Skeletal muscle cell (primary cell): ENCODE results near the gene ADPGK.
"Not testable (repeated sequence)": the region's sequence is repeated elsewhere in the genome, so short reads cannot be mapped to it uniquely, and the experiment has no call there.

Experiments used
- DNase-seq: peaks from one replicate; pipeline ENCODE4 v3.0.0-alpha.2; 2010; ENCODE audit warnings: low read depth
- H3K4me3 ChIP-seq: 2 replicates; pipeline ENCODE4 v1.5.1; 2011; ENCODE audit warnings: low read depth, mild to moderate bottlenecking, control low read depth, low read length, moderate library complexity

ADPGK gene

DNA sequence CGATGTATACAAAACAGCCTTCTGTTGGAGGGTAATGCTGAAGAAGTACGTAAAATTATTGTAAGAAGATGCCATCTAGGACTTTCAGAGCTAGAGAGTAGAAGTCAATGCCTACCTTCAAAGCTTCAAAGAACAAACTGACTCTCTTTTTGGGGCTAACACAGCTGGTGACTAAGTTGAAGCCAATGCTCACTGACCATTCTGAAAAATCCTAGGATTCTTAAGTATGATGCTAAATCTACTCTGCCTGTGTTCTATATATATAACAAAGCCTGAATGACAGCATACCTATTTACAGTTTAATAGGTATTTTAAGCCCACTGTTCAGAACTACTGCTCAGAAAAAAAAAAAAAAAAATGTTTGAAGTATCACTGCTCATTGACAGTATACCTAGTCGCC lies 18.9 kb downstream of the ADPGK start:
- DNase-seq, result no peak
- no peak overlapping the region for H3K4me3 ChIP-seq

DNA sequence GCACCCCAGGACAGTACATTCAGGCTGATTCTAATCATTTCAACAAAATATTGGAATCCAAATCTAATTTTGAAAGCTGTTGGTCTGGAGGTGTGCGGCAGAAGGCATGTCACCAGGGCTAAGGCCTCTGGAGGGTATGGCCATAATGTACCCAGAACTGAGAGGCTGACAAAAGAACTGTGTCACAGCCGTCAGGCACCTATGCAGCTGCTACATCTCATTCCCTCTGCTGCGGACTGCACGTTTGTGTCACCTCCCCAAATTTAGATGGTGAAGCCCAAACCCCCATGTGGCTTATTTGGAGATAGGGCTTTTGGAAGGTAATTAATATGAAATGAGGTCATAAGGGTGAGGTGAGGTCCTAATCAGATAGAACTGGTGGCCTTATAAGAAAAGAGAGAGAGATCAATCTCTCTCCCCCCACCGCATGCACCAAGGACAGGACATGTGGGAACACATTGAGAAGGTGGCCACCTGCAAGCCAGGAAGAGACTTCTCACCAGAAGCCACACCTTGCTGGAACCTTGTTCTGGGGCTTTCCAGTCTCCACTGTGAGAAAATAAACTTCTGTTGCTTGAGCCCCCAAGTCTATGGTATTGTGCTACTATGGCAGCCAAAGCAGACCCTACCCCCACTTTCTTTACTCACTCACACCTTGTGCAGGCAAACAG lies 22.8 kb downstream of the ADPGK start:
- DNase-seq, result no peak
- no peak overlapping the region for H3K4me3 ChIP-seq

DNA sequence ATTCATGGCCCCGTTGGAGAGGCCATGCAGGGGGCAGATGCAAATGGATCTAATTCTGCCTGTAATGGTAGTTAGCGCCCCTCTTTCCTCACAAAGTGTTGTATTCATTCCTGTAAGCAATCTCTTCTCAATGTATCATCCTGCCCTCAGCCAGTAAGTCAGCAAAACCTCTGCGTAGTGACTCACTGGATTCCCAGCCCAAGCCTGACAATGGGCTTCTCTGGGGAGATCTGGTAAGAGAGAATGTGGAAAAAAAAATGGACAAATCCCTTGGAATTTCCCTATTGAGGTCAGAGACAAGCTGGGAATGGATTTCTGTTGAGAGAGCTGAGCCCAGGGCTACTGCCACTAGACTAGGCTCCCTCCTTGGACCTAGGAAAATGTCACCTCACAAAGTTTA lies 25.4 kb downstream of the ADPGK start:
- H3K4me3 ChIP-seq, result no peak overlapping the region
- DNase-seq, result peak; percentile 93

DNA sequence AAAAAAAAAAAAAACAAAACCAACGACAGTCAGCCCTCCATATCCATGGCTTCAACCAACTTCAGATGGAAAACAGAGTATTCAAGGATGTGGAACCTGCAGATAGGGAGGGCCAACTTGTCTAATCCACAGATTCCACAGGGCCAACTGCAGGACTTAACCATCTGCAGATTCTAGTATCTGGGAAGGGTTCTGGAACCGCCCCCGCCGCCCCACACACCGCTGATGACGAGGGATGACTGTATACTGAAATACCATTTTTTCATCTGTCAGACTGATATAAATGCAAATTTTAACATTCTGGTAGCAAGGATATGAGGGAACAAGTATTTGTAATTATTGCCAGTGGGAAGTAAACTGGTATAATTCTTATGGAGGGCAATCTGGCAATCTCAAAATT lies 29.5 kb downstream of the ADPGK start:
- DNase-seq, result no peak

DNA sequence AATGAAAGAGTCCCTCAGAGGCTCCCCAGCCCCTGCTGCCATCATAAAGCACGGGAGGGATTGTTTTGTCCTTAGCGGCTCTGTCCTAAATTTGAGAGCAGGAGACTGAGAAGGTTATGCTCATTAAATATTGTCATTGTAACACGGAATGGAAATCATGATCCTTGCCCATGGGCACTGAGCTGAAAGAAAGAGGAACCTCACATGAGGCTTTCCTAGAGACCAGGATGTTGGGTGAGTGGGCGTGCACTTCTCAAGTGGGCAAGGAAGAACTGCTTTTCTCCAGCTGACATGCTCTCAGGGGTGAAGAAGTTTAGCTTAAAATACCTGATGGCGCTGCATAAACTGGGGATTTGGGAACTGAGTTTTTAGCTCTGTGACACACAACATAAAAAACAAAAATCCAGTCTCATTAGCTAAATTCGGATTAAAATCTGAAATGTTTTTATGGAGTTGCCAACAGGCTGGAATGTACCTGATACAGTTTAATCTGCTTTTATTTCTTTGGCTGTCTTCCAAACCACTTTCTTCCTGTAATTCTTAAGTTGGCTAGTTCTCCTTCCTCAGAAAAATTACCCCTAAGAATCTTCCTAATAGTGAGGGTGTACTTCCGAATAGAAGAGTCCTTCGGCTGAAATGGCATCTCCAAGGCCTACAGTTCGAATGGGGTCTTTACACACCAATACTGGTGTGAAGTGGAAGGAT lies 31.7 kb downstream of the ADPGK start:
- H3K4me3 ChIP-seq, result no peak overlapping the region
- DNase-seq, result no peak

More for the DNA sequence above, 29.5 kb downstream of the ADPGK start:
- H3K4me3 ChIP-seq, result no peak overlapping the region

DNA sequence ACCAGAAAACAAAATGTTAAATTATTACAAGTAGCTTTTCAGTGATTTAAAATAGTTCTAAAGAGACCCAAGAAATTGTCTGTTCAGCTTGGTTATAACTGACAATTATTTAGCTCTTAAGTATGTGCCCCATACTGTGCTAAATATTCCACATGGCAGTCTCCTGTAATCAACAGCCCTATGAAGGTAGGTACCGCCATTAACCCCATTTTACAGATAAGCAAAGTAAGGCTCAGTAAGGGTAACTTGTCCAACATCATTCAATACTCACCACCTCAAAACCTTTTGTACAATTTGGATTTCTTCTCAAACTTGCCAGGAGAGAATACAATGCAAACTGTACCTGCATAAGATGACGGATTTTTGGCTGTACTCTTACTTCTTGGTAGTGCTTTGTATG lies 33.9 kb downstream of the ADPGK start:
- DNase-seq, result no peak
- no peak overlapping the region for H3K4me3 ChIP-seq

DNA sequence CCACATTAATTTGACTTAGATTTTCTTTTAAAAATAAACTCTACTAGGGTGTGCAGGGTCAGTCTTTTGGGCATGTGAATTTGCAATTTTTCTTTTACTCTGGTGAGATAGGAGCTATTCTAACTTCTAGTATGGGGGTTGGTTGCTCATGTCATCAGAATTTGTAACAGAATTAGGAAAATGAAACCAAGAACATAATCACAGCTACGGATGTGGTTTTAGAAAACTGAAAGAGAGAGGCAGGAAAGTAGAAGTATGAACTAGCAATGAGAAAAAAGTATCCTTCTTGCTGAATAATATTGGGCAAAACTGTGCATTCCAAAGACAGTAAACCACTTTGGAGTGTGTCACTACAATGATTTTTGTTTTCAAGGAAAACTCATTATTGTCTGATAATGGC lies 43.3 kb downstream of the ADPGK start:
- no peak overlapping the region for H3K4me3 ChIP-seq
- no peak for DNase-seq

DNA sequence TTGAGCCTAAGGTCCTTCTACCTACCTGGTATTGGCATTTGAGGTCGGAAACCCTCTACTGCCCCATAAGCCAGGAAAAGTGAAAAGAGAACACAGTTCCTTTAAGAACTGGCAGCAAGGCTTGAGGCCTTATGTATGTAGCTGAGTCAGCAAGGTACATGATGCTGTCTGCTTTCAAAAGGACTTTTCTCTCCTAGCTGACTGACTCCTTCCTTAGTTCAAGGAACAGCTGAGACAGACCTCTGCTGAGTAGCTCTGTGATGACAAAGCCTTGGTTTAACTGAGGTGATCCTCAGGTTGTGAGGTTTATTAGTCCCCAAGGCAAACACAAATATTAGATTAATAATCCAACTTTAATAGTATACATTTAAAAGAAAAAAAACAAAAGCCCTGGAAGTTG lies 45.8 kb downstream of the ADPGK start:
- no peak for DNase-seq
- H3K4me3 ChIP-seq, result no peak overlapping the region

DNA sequence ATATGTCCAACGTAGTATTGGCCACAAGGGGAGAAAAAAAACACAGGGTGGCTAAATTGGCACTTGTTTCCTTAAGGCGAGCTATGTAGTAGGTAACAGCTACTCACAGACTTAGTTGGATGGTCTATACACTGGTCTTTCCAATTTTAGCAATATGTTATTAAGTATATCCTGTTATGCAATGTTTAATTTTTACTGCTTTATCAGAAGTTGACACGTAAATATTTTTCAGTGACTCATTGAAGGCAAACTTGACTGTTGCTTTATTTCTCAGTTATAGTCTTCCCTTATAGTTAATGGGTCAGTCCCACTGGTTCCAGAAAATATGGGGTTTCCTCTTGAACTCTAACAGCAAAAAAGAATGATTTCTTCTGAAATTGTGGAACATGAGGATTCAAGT lies 46.5 kb downstream of the ADPGK start:
- H3K4me3 ChIP-seq, result no peak overlapping the region
- DNase-seq, result no peak

DNA sequence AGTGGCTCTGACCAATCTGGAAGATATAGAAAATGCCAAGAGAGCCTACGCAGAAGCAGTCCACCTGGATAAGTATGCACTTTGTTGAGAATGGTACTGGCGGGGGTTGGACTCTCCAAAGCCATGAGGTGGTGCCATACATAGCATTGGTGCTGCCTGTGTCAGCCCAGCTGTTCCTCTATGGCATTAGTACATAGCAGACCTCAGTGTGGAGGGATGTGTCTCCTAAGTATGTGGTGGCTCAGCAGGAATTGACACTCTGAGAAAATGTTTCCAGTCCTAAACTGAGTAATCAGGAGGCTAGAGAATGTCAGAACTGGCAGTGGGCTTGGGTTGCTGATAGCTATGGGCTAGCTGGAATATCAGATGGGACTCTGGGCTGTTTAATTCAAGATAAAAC lies 48.4 kb downstream of the ADPGK start:
- DNase-seq, result no peak
- no peak overlapping the region for H3K4me3 ChIP-seq

DNA sequence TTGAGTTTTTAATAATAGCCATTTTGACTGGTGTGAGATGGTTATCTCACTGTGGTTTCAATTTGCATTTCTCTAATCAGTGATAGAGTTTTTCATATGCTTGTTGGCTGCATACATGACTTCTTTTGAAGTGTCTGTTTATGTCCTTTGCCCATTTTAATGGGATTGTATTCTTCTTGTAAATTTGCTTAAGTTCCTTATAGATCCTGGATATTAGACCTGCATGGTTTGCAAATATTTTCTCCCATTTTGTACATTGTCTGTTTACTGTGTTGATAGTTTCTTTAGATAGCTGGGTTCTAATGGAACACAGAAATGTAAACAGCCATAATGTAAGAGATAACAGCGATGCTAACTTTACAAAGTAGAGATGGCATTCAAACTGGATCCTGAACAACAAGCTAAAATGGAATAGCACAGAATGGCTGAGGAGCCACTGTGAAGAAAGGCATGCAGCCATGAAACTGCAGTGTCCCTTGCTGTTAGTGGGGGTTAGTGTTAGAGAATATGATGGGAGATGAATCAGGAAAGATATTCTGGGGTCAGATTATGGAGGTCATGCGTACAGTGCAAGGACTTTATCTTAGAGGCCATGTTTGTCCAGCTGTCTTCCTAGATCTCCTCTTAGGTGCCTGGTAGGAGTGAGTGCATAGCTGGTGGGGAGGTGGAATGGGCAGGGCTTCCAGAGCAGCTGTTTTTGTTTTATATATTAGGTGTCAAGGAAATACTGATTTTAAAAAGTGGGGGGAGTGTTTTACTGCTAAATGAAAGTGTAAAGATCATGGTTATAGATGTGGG lies 49.4 kb downstream of the ADPGK start:
- no peak overlapping the region for H3K4me3 ChIP-seq
- no peak for DNase-seq

DNA sequence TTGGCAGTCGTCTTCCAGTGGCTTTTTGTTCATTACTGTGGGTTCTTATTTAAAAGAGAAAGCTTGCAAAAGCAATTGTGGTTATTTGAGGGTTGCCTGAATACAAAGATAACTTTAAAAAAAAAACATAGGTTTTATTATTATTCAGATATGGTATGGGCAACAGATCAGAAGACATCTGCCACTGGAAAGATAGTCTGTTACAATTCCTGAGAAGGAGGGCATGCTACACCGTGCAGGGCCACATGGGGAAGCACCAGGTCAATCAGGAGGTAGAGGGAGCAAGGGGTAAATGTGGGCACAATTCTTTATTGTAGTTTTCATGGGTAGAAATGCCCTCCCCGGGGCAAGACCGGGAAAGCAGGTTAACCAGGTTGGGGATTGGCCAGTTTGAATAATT lies 51.0 kb downstream of the ADPGK start:
- no peak for DNase-seq
- H3K4me3 ChIP-seq, result no peak overlapping the region

DNA sequence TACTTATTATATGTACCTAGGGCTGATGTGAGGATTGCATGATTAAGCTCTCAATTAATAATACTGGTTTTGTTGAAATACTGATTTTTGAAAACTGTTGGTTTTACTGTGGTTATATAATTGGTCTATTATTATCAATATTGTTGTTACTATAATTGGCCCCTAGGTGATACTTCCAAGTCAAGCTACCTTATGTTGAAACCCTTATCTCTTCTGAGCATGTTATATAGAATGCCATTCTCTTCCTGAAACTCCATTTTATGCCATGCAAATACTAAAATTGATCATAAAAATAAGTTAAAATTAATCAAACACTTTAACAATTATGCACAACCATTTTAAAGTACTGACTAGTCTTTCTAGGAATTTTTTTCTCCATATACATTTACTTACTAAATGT lies 51.5 kb downstream of the ADPGK start:
- no peak for DNase-seq
- no peak overlapping the region for H3K4me3 ChIP-seq

DNA sequence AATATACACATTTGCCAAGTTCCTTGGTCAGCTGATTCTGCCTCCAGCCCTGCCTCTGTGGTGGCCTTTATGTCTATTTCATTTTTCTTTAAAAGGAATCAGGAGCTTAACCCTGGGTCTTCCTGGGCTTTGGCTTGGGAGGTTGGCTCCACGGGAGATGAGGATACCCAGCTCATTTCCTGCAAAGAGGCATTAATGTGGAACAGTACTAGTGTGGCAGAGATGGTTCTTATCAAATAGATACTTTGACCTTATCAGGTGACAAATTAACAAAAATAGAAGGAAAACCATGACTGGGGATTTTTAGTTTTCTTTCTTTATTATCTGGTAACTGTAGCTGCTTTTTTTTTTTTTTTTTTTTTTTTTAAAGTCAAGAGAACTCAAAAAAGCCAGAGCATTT lies 54.7 kb downstream of the ADPGK start:
- H3K4me3 ChIP-seq, result no peak overlapping the region
- DNase-seq, result no peak

DNA sequence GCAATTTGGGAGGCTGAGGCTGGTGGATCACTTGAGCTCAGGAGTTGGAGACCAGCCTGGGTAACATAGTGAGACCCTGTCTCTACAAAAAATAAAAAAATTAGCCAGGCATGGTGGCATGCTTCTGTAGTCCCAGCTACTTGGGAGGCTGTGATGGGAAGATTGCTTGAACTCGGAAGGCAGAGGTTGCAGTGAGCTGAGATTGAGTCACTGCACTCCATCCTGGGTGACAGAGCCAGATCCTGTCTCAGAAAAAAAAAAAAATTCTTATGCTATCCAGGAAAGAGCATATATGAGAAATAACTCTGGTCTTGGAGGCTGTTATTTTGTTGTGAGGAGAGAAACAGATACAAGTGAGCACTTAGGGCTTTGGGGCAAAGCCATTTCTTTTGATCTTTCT lies 55.3 kb downstream of the ADPGK start:
- H3K4me3 ChIP-seq, DNase-seq: not testable (repeated sequence)

DNA sequence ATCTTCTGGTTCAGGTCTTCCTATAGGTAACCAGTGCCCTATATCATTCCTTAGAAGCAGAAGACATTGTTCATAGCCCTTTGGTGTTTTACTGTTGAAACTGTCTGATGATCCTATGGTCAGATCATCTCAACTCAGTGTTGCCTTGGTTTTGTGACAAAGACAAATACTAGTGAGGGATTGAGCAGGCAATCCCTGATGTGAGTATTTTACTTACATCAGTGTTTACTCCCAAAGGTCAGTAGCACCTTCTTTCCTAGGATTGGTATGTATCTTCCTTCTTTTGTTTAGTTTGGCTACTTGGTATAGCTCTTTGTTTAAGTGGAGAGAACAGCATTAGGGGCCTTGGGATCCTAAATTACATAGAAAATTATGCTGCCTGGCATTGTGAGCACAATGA lies 56.4 kb downstream of the ADPGK start:
- no peak overlapping the region for H3K4me3 ChIP-seq
- DNase-seq, result no peak

DNA sequence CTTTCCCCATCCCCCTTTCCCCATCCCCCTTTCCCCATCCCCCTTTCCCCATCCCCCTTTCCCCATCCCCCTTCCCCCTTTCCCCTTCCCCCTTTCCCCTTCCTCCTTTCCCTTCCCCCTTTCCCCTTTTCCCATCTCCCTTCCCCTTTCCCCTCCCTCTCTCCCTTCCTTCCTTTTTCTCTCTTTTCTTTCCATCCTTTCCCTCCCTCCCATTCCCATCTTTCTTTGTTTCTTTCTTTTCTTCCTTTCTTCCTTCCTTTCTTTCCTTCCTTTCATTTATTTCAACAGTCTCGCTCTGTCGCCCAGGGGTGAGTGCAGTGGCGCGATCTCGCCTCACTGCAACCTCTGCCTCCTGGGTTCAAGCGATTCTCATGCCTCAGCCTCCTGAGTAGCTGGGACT lies 57.7 kb downstream of the ADPGK start:
- H3K4me3 ChIP-seq, DNase-seq: not testable (repeated sequence)

DNA sequence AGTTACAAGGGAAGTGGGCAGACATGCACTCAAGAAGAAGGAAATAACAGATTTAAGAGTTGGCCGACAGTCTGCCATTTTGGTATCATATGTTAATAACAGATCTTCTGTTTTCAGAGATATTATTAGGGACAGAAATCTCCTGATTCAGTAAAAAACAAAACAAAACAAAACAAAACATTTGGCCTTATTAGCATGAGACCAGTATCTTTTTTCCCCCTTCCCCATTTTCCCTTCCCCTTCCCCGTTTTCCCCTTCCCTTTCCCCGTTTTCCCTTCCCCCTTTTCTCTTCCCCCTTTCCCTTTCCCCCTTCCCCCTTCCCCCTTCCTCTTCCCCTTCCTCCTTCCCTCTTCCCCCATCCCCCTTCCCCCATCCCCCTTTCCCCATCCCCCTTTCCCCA lies 58.1 kb downstream of the ADPGK start:
- no peak for DNase-seq
- no peak overlapping the region for H3K4me3 ChIP-seq

DNA sequence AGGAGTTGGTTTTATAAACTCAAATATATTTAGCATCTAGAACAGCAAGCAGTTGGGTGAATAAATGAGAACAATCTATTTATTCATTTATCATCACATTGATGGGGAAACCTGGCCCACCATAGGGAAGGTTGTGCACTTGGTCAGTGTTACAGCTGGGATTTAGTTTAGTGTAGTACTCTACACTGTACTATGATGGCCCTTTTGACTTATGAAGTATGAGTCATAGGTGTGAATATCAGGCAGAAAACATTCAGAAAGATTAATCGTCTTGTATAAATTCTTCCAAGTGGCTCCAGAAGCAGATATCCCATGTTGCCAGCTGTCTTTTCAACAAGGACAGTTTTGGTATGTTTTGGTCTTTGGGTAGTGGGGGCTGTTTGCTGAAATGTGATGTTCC lies 59.5 kb downstream of the ADPGK start:
- no peak for DNase-seq
- no peak overlapping the region for H3K4me3 ChIP-seq

DNA sequence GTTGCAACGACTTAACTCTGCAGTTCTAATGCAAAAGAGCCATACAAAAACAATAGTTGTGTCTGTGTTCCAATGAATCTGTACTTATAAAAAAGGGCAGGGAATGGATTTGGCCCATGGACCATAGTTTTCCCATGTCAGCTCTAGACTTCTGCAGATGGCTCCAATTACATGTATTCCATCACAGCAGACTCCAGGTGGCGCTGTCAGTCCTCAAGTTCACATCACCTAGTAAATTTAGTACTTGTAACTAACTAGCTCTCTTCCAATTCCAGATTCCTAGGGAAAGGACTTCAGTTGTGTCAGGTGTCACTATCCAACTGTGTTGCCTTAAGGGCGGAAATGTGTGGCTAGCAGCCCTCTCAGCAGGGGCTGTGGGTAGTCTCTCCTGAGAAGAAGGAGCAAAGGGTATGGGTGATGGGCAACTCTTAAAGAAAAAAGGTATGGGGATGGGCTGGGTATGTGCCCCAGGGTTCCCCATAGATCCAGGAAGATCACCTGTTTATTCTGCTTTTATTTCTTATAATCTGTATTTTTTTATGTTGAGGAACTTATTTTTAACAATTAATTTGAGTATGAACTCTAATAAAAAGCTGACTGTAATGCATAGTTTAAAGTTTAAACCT lies 61.4 kb downstream of the ADPGK start:
- peak; percentile 28 for DNase-seq
- H3K4me3 ChIP-seq, result no peak overlapping the region
